ENCODE data around the gene ATP13A5.

The ATP13A5 gene

GRCh38 chr3:193269343-193270028 is 109.1 kb downstream of the ATP13A5 start:
- no peak for DNase-seq
- Mint-ChIP-seq H3K27ac (no peak overlapping the region), H3K27me3 (no peaks in the 10 kb centered on the region), H3K4me3 (no peak overlapping the region), H3K36me3 (ENCODE audit: insufficient read depth) (peaks cover 3% of the 10 kb centered on the region), H3K9me3 (peaks cover 0 to 3% of the 10 kb centered on the region in 2 donors), H3K4me1 (ENCODE audit: low read depth in 2 of 2) (no peaks in the 10 kb centered on the region)
- no peak for ATAC-seq (replicated peaks)

- DNase-seq, result no peak
- Mint-ChIP-seq H3K36me3 (ENCODE audit: insufficient read depth) (no peaks in the 10 kb centered on the region), H3K9me3 (peaks cover 0 to 5% of the 10 kb centered on the region in 2 donors)
These were observed 115.8 kb downstream of the ATP13A5 start for GRCh38 chr3:193262707-193263106.

GRCh38 chr3:193261970-193262369 is 116.6 kb downstream of the ATP13A5 start:
- no peaks in the 10 kb centered on the region for H3K4me1 Mint-ChIP-seq (ENCODE audit: low read depth in 2 of 2)
- H3K9me3 Mint-ChIP-seq, result peaks cover 0 to 5% of the 10 kb centered on the region in 2 donors
- H3K27me3 Mint-ChIP-seq, result no peaks in the 10 kb centered on the region
- no peak overlapping the region for H3K27ac Mint-ChIP-seq
- no peak overlapping the region for H3K4me3 Mint-ChIP-seq
- H3K36me3 Mint-ChIP-seq (ENCODE audit: insufficient read depth), result no peaks in the 10 kb centered on the region
- no peak for DNase-seq
- no peak for ATAC-seq (replicated peaks)

More at GRCh38 chr3:193262707-193263106, 115.8 kb downstream of the ATP13A5 start:
- H3K4me3 Mint-ChIP-seq, result no peak overlapping the region
- no peaks in the 10 kb centered on the region for H3K4me1 Mint-ChIP-seq (ENCODE audit: low read depth in 2 of 2)
- H3K27me3 Mint-ChIP-seq, result no peaks in the 10 kb centered on the region
- ATAC-seq (replicated peaks), result no peak
- H3K27ac Mint-ChIP-seq, result no peak overlapping the region

- Mint-ChIP-seq H3K9me3 (peaks cover 4 to 21% of the 10 kb centered on the region in 2 donors), H3K36me3 (ENCODE audit: insufficient read depth) (no peaks in the 10 kb centered on the region), H3K27me3 (peaks cover 0 to 7% of the 10 kb centered on the region in 2 donors)
These were observed 124.4 kb downstream of the ATP13A5 start for GRCh38 chr3:193253986-193254660.

GRCh38 chr3:193250492-193250891 is 128.1 kb downstream of the ATP13A5 start:
- H3K27me3 Mint-ChIP-seq, result peaks cover 0 to under 1% of the 10 kb centered on the region in 2 donors
- H3K4me1 Mint-ChIP-seq (ENCODE audit: low read depth in 2 of 2), result no peaks in the 10 kb centered on the region
- no peak overlapping the region for H3K27ac Mint-ChIP-seq
- peaks cover 9 to 25% of the 10 kb centered on the region in 2 donors for H3K9me3 Mint-ChIP-seq
- no peak overlapping the region for H3K4me3 Mint-ChIP-seq
- DNase-seq, result no peak
- H3K36me3 Mint-ChIP-seq (ENCODE audit: insufficient read depth), result no peaks in the 10 kb centered on the region
- no peak for ATAC-seq (replicated peaks)

More at GRCh38 chr3:193253986-193254660, 124.4 kb downstream of the ATP13A5 start:
- H3K4me3 Mint-ChIP-seq, result no peak overlapping the region
- ATAC-seq (replicated peaks) (no peak), DNase-seq (no peak)
- no peaks in the 10 kb centered on the region for H3K4me1 Mint-ChIP-seq (ENCODE audit: low read depth in 2 of 2)
- H3K27ac Mint-ChIP-seq, result no peak overlapping the region

GRCh38 chr3:193248848-193249468 is 129.6 kb downstream of the ATP13A5 start:
- no peaks in the 10 kb centered on the region for H3K36me3 Mint-ChIP-seq (ENCODE audit: insufficient read depth)
- no peak for DNase-seq
- H3K9me3 Mint-ChIP-seq, result peaks cover 6 to 32% of the 10 kb centered on the region in 2 donors
- H3K27ac Mint-ChIP-seq, result no peak overlapping the region
- ATAC-seq (replicated peaks), result no peak
- no peaks in the 10 kb centered on the region for H3K27me3 Mint-ChIP-seq
- no peak overlapping the region for H3K4me3 Mint-ChIP-seq
- H3K4me1 Mint-ChIP-seq (ENCODE audit: low read depth in 2 of 2), result no peaks in the 10 kb centered on the region

- no peaks in the 10 kb centered on the region for H3K4me1 Mint-ChIP-seq (ENCODE audit: low read depth in 2 of 2)
- DNase-seq (no peak), ATAC-seq (replicated peaks) (no peak)
- H3K4me3 Mint-ChIP-seq, result no peak overlapping the region
- H3K36me3 Mint-ChIP-seq (ENCODE audit: insufficient read depth), result no peaks in the 10 kb centered on the region
- peaks cover 7 to 8% of the 10 kb centered on the region in 2 donors for H3K9me3 Mint-ChIP-seq
- peaks cover 10 to 13% of the 10 kb centered on the region in 2 donors for H3K27me3 Mint-ChIP-seq
- no peak overlapping the region for H3K27ac Mint-ChIP-seq
These were observed 135.0 kb downstream of the ATP13A5 start for GRCh38 chr3:193243571-193243970.

GRCh38 chr3:193241716-193242115 is 136.8 kb downstream of the ATP13A5 start:
- no peak for DNase-seq
- H3K27ac Mint-ChIP-seq, result no peak overlapping the region
- H3K4me1 Mint-ChIP-seq (ENCODE audit: low read depth in 2 of 2), result no peaks in the 10 kb centered on the region
- H3K36me3 Mint-ChIP-seq (ENCODE audit: insufficient read depth), result no peaks in the 10 kb centered on the region
- no peak for ATAC-seq (replicated peaks)
- H3K27me3 Mint-ChIP-seq, result peaks cover 10 to 13% of the 10 kb centered on the region in 2 donors
- H3K4me3 Mint-ChIP-seq, result no peak overlapping the region
- peaks cover 5 to 7% of the 10 kb centered on the region in 2 donors for H3K9me3 Mint-ChIP-seq

- DNase-seq, result no peak
- H3K36me3 Mint-ChIP-seq (ENCODE audit: insufficient read depth), result no peaks in the 10 kb centered on the region
- peaks cover 5 to 7% of the 10 kb centered on the region in 2 donors for H3K9me3 Mint-ChIP-seq
- H3K4me1 Mint-ChIP-seq (ENCODE audit: low read depth in 2 of 2), result no peaks in the 10 kb centered on the region
- H3K27me3 Mint-ChIP-seq, result peaks cover 10 to 13% of the 10 kb centered on the region in 2 donors
- no peak within 1 kb of the TSS for H3K27ac Mint-ChIP-seq
- no peak within 1 kb of the TSS for H3K4me3 Mint-ChIP-seq
- ATAC-seq (replicated peaks), result no peak
These were observed 137.5 kb downstream of the ATP13A5 start, which contains the start of gene PLAAT1 for GRCh38 chr3:193240850-193241706. Gene PLAAT1, plus strand, starts transcription at chr3:193241222. Its CDS starts 14,429 bp downstream, at chr3:193255651.

GRCh38 chr3:193240436-193240849 is 138.1 kb downstream of the ATP13A5 start:
- H3K4me3 Mint-ChIP-seq, result no peak overlapping the region

GRCh38 chr3:193237030-193237429 is 141.5 kb downstream of the ATP13A5 start:
- Mint-ChIP-seq H3K27ac (no peak overlapping the region), H3K4me1 (ENCODE audit: low read depth in 2 of 2) (no peaks in the 10 kb centered on the region), H3K27me3 (peaks cover 5 to 9% of the 10 kb centered on the region in 2 donors), H3K4me3 (no peak overlapping the region), H3K9me3 (peaks cover 0 to under 1% of the 10 kb centered on the region in 2 donors), H3K36me3 (ENCODE audit: insufficient read depth) (no peaks in the 10 kb centered on the region)
- ATAC-seq (replicated peaks) (no peak), DNase-seq (no peak)

More at GRCh38 chr3:193240436-193240849, 138.1 kb downstream of the ATP13A5 start:
- DNase-seq, result no peak
- Mint-ChIP-seq H3K4me1 (ENCODE audit: low read depth in 2 of 2) (no peaks in the 10 kb centered on the region), H3K9me3 (peaks cover 5 to 7% of the 10 kb centered on the region in 2 donors), H3K27me3 (peaks cover 10 to 13% of the 10 kb centered on the region in 2 donors), H3K36me3 (ENCODE audit: insufficient read depth) (no peaks in the 10 kb centered on the region), H3K27ac (no peak overlapping the region)
- no peak for ATAC-seq (replicated peaks)

- no peaks in the 10 kb centered on the region for H3K4me1 Mint-ChIP-seq (ENCODE audit: low read depth in 2 of 2)
- H3K36me3 Mint-ChIP-seq (ENCODE audit: insufficient read depth), result no peaks in the 10 kb centered on the region
- ATAC-seq (replicated peaks) (no peak), DNase-seq (no peak)
- H3K27me3 Mint-ChIP-seq, result peaks cover under 1 to 5% of the 10 kb centered on the region in 2 donors
- no peak overlapping the region for H3K27ac Mint-ChIP-seq
- H3K9me3 Mint-ChIP-seq, result no peaks in the 10 kb centered on the region
- H3K4me3 Mint-ChIP-seq, result no peak overlapping the region
These were observed 142.0 kb downstream of the ATP13A5 start for GRCh38 chr3:193236599-193236998.

GRCh38 chr3:193231201-193231600 is 147.4 kb downstream of the ATP13A5 start:
- DNase-seq (no peak), ATAC-seq (replicated peaks) (no peak)
- H3K27ac Mint-ChIP-seq, result no peak overlapping the region
- H3K4me1 Mint-ChIP-seq (ENCODE audit: low read depth in 2 of 2), result no peaks in the 10 kb centered on the region
- H3K9me3 Mint-ChIP-seq, result no peaks in the 10 kb centered on the region
- peaks cover 5 to 12% of the 10 kb centered on the region in 2 donors for H3K27me3 Mint-ChIP-seq
- no peak overlapping the region for H3K4me3 Mint-ChIP-seq
- no peaks in the 10 kb centered on the region for H3K36me3 Mint-ChIP-seq (ENCODE audit: insufficient read depth)

Data from effector memory CD8-positive, alpha-beta T cell (primary cell).